ENCODE results near the gene PLS1. TPM values are rescaled to one million over a fixed set of nuclear protein-coding genes. Genes with fewer than 3 reads are reported as not detected.
A peak's percentile ranks its signal among the peaks of the same experiment; 100 is the strongest.

Gene PLS1
- total RNA-seq, 1 experiment from 2014 or later = 53.8 TPM

- Histone ChIP-seq H3K36me3 (ENCODE audit: low read depth) (0 out of 2 replicates have a peak, but pooled peaks cover 4% of the 10 kb centered on the region), H3K79me2 (ENCODE audit: low read depth) (peaks cover 31% of the 10 kb centered on the region), H3K27ac (peak overlapping the region; percentile 91), H3K4me3 (peak overlapping the region; percentile 73), H2AFZ (peak overlapping the region; percentile 86), H3K4me2 (peak overlapping the region; percentile 94), H3K27me3 (ENCODE audit: insufficient read depth, low read depth) (no peaks in the 10 kb centered on the region), H3K4me1 (replicated peaks; ENCODE audit: insufficient read depth) (peaks cover 30% of the 10 kb centered on the region), H4K20me1 (ENCODE audit: insufficient read depth) (no peaks in the 10 kb centered on the region), H3K9me2 (ENCODE audit: insufficient read depth) (no peaks in the 10 kb centered on the region), H3F3A (ENCODE audit: insufficient read depth, low read depth) (peaks cover 19% of the 10 kb centered on the region; the same call in 1 of the 2 replicates), H3K9me3 (ENCODE audit: insufficient read depth, low read depth) (no peaks in the 10 kb centered on the region)
- ChIA-PET CTCF (no interaction called here), POLR2A (ENCODE audit: unreplicated experiment) (no interaction called here)
- intact Hi-C loops (cut with micrococcal nuclease; ENCODE audit: unreplicated experiment) = loop anchor here (2.0 to 5.0 kb wide), 2 partner anchors 87 to 406 kb away; partner anchors contain the start of gene U2SURP
- peak in 1 of 2 experiments; percentile 61 for DNase-seq
- TF ChIP-seq EZH2 (IDR thresholded peaks at IDR 0.05; ENCODE audit: low read depth) = no peak
- no peak for TF ChIP-seq CTCF (conservative IDR thresholded peaks at IDR 0.05)
- no TSS peak for BruUV-seq (replicated peaks)
These were observed 1.1 kb upstream of the PLS1 start for GRCh38 chr3:142595141-142595540.

GRCh38 chr3:142595581-142595950, 627 bp upstream of the PLS1 start:
- ChIA-PET CTCF (no interaction called here), POLR2A (ENCODE audit: unreplicated experiment) (no interaction called here)
- Histone ChIP-seq H3K9me3 (ENCODE audit: insufficient read depth, low read depth) (no peaks in the 10 kb centered on the region), H2AFZ (peak overlapping the region; percentile 86), H3K27ac (peak overlapping the region; percentile 91), H4K20me1 (ENCODE audit: insufficient read depth) (no peaks in the 10 kb centered on the region), H3K9me2 (ENCODE audit: insufficient read depth) (no peaks in the 10 kb centered on the region), H3K4me3 (peak overlapping the region; percentile 73), H3K4me2 (peak overlapping the region; percentile 94), H3K27me3 (ENCODE audit: insufficient read depth, low read depth) (no peaks in the 10 kb centered on the region), H3K4me1 (replicated peaks; ENCODE audit: insufficient read depth) (peaks cover 30% of the 10 kb centered on the region), H3K79me2 (ENCODE audit: low read depth) (peaks cover 35% of the 10 kb centered on the region), H3F3A (ENCODE audit: insufficient read depth, low read depth) (peaks cover 19% of the 10 kb centered on the region; the same call in 1 of the 2 replicates), H3K36me3 (ENCODE audit: low read depth) (0 out of 2 replicates have a peak, but pooled peaks cover 4% of the 10 kb centered on the region)
- intact Hi-C loops (cut with micrococcal nuclease; ENCODE audit: unreplicated experiment) = loop anchor here (2.0 to 5.0 kb wide), 2 partner anchors 87 to 405 kb away; partner anchors contain the start of gene U2SURP
- no peak for TF ChIP-seq CTCF (conservative IDR thresholded peaks at IDR 0.05)
- no peak for TF ChIP-seq EZH2 (IDR thresholded peaks at IDR 0.05; ENCODE audit: low read depth)
- DNase-seq = peak; percentile 65 to 91
- BruUV-seq (replicated peaks) = no TSS peak

GRCh38 chr3:142596726-142597088, 514 bp downstream of the PLS1 start:
- Histone ChIP-seq H3K9me2 (ENCODE audit: insufficient read depth) (no peaks in the 10 kb centered on the region), H3K79me2 (ENCODE audit: low read depth) (peaks cover 35% of the 10 kb centered on the region), H3K27me3 (ENCODE audit: insufficient read depth, low read depth) (no peaks in the 10 kb centered on the region), H3K4me2 (peak overlapping the region; percentile 94), H4K20me1 (ENCODE audit: insufficient read depth) (no peaks in the 10 kb centered on the region), H2AFZ (peak overlapping the region; percentile 86), H3K9me3 (ENCODE audit: insufficient read depth, low read depth) (no peaks in the 10 kb centered on the region), H3K4me1 (replicated peaks; ENCODE audit: insufficient read depth) (peaks cover 30% of the 10 kb centered on the region), H3K4me3 (peak overlapping the region; percentile 73), H3F3A (ENCODE audit: insufficient read depth, low read depth) (peaks cover 19% of the 10 kb centered on the region; the same call in 1 of the 2 replicates), H3K27ac (peak overlapping the region; percentile 91), H3K36me3 (ENCODE audit: low read depth) (0 out of 2 replicates have a peak, but pooled peaks cover 4% of the 10 kb centered on the region)
- intact Hi-C loops (cut with micrococcal nuclease; ENCODE audit: unreplicated experiment) = loop anchor here (1.0 to 5.0 kb wide), 4 partner anchors 17 to 128 kb away; partner anchors contain the start of genes ATR and TRPC1
- TSS peak; percentile 44 for BruUV-seq (replicated peaks)
- CTCF ChIA-PET = no interaction called here
- POLR2A ChIA-PET (ENCODE audit: unreplicated experiment) = interaction anchor here (0.6 to 0.7 kb wide), 2 partner anchors 401 to 404 kb away, joined by 3 to 9 read pairs; no protein-coding TSS in a partner anchor
- no peak for DNase-seq
- no peak for TF ChIP-seq CTCF (conservative IDR thresholded peaks at IDR 0.05)
- TF ChIP-seq EZH2 (IDR thresholded peaks at IDR 0.05; ENCODE audit: low read depth) = no peak

Measured in PC-9 (cell line).